Measurements from ENCODE around the gene REM2. TPM values are rescaled to one million over a fixed set of nuclear protein-coding genes. Genes with fewer than 3 reads are reported as not detected.

The REM2 gene
- total RNA-seq, 1 donor from 2014 or later = 0.79 TPM

DNA sequence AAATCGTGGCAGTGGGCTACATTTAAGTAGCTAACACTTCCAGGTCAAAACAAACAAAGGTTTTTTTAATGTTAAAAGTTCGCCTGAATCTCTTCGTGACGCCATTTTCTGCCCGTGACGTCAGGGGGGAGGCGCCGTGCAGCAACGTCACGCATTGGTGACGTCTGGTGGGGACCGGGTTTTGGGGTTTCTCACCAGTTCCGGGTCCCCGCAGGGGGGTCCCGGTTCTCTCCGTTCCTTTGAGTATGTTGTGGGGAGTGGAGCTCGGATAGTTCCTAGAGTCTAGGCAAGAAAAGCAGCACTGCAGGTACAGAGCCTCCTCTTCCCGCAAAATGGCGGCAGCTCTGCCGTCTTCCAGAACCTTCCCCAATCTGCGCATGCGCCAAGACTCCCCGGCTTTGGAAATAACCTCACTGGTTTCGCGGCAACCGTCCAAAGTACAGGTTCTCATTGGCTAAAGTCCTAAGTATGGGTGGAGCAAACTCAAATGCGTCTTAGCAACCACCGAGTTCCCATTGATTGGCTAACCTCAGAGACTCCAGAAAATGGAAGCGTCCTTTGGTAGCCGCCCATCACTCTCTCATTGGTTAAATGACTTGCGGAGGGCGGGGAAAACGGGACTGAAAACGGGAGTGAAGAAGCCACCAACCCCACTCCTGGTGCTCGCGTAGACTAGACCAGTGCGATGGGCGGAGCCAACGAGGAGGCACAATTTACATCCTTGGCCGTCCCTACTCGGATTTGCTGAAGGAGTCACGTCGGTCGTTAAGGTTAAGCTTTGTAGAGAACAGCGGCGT is 36.0 kb downstream of the REM2 start, which contains the start of gene RBM23:
RBM23 (minus strand) TSS at position 346 of the 797 bp plus-strand sequence.
- Histone ChIP-seq H3K9ac (ENCODE audit: low read length) (peak within 1 kb of the TSS; percentile 85), H3K27me3 (ENCODE audit: insufficient read depth, low read length) (no peaks in the 10 kb centered on the region), H3K79me2 (ENCODE audit: insufficient read depth, low read length) (peaks cover 38% of the 10 kb centered on the region), H3K9me3 (ENCODE audit: insufficient read depth, low read depth, low read length) (no peaks in the 10 kb centered on the region), H4K20me1 (ENCODE audit: insufficient read depth, low read length) (no peaks in the 10 kb centered on the region), H3K4me1 (ENCODE audit: insufficient read depth, low read length) (peaks cover 4% of the 10 kb centered on the region), H2AFZ (ENCODE audit: low read depth, low read length) (peak within 1 kb of the TSS; percentile 64), H3K27ac (ENCODE audit: low read depth, low read length) (peak within 1 kb of the TSS; percentile 97), H3K4me2 (ENCODE audit: low read length) (peak within 1 kb of the TSS; percentile 87), H3K4me3 (ENCODE audit: insufficient read depth, low read depth, low read length) (peak within 1 kb of the TSS; percentile 86), H3K36me3 (ENCODE audit: insufficient read depth, low read length) (peaks cover 32% of the 10 kb centered on the region)
- H3K27ac Mint-ChIP-seq (ENCODE audit: unreplicated experiment) = peak within 1 kb of the TSS; percentile 100
- peaks cover 29% of the 10 kb centered on the region for H3K36me3 Mint-ChIP-seq (ENCODE audit: low read depth, unreplicated experiment)
- H3K4me3 Mint-ChIP-seq (ENCODE audit: unreplicated experiment) = peak within 1 kb of the TSS; percentile 97
- no peak for TF ChIP-seq EZH2 (IDR thresholded peaks at IDR 0.05; ENCODE audit: insufficient read depth, low read length)
- no peak for TF ChIP-seq CTCF (IDR thresholded peaks at IDR 0.05; ENCODE audit: insufficient read depth, low read depth, low read length)
- FAIRE-seq (peak; percentile 70), DNase-seq (ENCODE audit: low read depth) (peak; percentile 100)
- no peaks in the 10 kb centered on the region for H3K9me3 Mint-ChIP-seq (ENCODE audit: unreplicated experiment)
- peaks cover 24% of the 10 kb centered on the region for H3K4me1 Mint-ChIP-seq (ENCODE audit: low read depth, unreplicated experiment)
- H3K27me3 Mint-ChIP-seq (ENCODE audit: low read depth, unreplicated experiment) = no peaks in the 10 kb centered on the region

DNA sequence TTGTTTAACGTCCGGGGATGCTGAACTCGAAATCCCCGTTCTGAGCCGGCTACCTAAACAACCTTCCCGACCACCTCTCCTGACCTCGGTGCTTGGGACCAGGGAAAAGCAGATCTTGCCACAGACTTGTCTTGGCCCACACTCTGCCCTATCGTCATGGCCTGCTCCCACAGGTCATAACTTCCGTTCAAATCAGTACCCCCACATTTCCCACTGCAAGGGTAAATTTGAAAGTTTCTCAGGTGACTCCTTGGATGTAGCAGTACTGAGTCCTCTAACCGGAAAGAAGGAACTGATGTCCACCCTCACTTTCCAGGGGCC is 36.5 kb downstream of the REM2 start:
- H3K9ac ChIP-seq (ENCODE audit: low read length) = peak overlapping the region; percentile 59
- H3K4me3 Mint-ChIP-seq (ENCODE audit: unreplicated experiment) = peak overlapping the region; percentile 97

More for the DNA sequence above, 36.5 kb downstream of the REM2 start:
- no peak for FAIRE-seq
- TF ChIP-seq EZH2 (IDR thresholded peaks at IDR 0.05; ENCODE audit: insufficient read depth, low read length) (no peak), CTCF (IDR thresholded peaks at IDR 0.05; ENCODE audit: insufficient read depth, low read depth, low read length) (no peak)
- H3K4me2 ChIP-seq (ENCODE audit: low read length) = peak overlapping the region; percentile 82
- H3K27me3 ChIP-seq (ENCODE audit: insufficient read depth, low read length) = no peaks in the 10 kb centered on the region
- H4K20me1 ChIP-seq (ENCODE audit: insufficient read depth, low read length) = no peaks in the 10 kb centered on the region
- peaks cover 4% of the 10 kb centered on the region for H3K4me1 ChIP-seq (ENCODE audit: insufficient read depth, low read length)
- peaks cover 37% of the 10 kb centered on the region for H3K36me3 ChIP-seq (ENCODE audit: insufficient read depth, low read length)
- peaks cover 24% of the 10 kb centered on the region for H3K4me1 Mint-ChIP-seq (ENCODE audit: low read depth, unreplicated experiment)
- H2AFZ ChIP-seq (ENCODE audit: low read depth, low read length) = peak overlapping the region; percentile 57
- H3K27ac ChIP-seq (ENCODE audit: low read depth, low read length) = peak overlapping the region; percentile 97
- H3K4me3 ChIP-seq (ENCODE audit: insufficient read depth, low read depth, low read length) = peak overlapping the region; percentile 51
- DNase-seq (ENCODE audit: low read depth) = no peak
- no peaks in the 10 kb centered on the region for H3K9me3 ChIP-seq (ENCODE audit: insufficient read depth, low read depth, low read length)
- H3K27ac Mint-ChIP-seq (ENCODE audit: unreplicated experiment) = peak overlapping the region; percentile 100
- H3K9me3 Mint-ChIP-seq (ENCODE audit: unreplicated experiment) = no peaks in the 10 kb centered on the region
- H3K27me3 Mint-ChIP-seq (ENCODE audit: low read depth, unreplicated experiment) = no peaks in the 10 kb centered on the region
- peaks cover 35% of the 10 kb centered on the region for H3K36me3 Mint-ChIP-seq (ENCODE audit: low read depth, unreplicated experiment)
- peaks cover 35% of the 10 kb centered on the region for H3K79me2 ChIP-seq (ENCODE audit: insufficient read depth, low read length)
